ENCODE results near the gene GPR160.

DNA sequence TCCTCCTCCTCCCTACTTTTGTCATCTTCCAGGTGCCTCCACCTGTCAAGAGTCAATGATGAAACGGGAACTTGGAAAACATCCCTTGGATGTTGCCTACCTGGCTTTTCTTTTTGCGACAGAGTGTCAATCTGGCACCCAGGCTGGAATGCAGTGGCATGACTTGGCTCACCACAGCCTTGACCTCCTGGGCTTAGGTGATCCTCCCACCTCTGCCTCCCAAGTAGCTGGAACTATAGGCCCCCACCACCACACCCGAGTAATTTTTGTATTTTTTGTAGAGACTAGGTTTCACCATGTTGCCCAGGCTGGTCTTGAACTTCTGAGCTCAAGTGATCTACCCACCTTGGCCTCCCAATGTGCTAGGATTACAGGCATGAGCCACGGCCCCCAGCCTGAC, 42.8 kb downstream of the GPR160 start:
- no peak for TF ChIP-seq POLR2A (IDR thresholded peaks at IDR 0.05)
- TF ChIP-seq, protein P1, sequence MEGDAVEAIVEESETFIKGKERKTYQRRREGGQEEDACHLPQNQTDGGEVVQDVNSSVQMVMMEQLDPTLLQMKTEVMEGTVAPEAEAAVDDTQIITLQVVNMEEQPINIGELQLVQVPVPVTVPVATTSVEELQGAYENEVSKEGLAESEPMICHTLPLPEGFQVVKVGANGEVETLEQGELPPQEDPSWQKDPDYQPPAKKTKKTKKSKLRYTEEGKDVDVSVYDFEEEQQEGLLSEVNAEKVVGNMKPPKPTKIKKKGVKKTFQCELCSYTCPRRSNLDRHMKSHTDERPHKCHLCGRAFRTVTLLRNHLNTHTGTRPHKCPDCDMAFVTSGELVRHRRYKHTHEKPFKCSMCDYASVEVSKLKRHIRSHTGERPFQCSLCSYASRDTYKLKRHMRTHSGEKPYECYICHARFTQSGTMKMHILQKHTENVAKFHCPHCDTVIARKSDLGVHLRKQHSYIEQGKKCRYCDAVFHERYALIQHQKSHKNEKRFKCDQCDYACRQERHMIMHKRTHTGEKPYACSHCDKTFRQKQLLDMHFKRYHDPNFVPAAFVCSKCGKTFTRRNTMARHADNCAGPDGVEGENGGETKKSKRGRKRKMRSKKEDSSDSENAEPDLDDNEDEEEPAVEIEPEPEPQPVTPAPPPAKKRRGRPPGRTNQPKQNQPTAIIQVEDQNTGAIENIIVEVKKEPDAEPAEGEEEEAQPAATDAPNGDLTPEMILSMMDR (IDR thresholded peaks at IDR 0.05): no peak

Data from testis (tissue), 2 donors.